Measurements from ENCODE around the gene HIPK3. TPM values are rescaled to one million over a fixed set of nuclear protein-coding genes. Genes with fewer than 3 reads are reported as not detected.

HIPK3 gene
- total and polyA plus RNA-seq, 4 donors, result 17.9 to 189 (median 71.5) TPM

GRCh38 chr11:33307984-33308383, 50.8 kb downstream of the HIPK3 start:
- Histone ChIP-seq H3K4me3 (no peak overlapping the region), H3K9ac (ENCODE audit: insufficient read depth in 1 of 2, low read length in 2 of 2) (no peak overlapping the region), H3K27me3 (ENCODE audit: control insufficient read depth in 3 of 3, insufficient read depth in 3 of 3, low read length in 2 of 3) (no peaks in the 10 kb centered on the region), H3K9me3 (ENCODE audit: control insufficient read depth in 4 of 4, insufficient read depth in 3 of 4, low read length in 3 of 4) (no peaks in the 10 kb centered on the region), H3K36me3 (ENCODE audit: control insufficient read depth in 4 of 4, insufficient read depth in 4 of 4, low read length in 4 of 4) (peaks cover 0 to 7% (median 0%) of the 10 kb centered on the region in 4 donors), H3K27ac (ENCODE audit: low read depth in 1 of 2, low read length in 1 of 2) (no peak overlapping the region), H3K4me1 (ENCODE audit: control insufficient read depth in 5 of 5, insufficient read depth in 5 of 5, low read length in 5 of 5) (peaks cover 0 to 30% (median 0%) of the 10 kb centered on the region in 5 donors)
- DNase-seq (no peak), ATAC-seq (ENCODE audit: insufficient read depth, low FRiP score) (no peak)
- no peak for TF ChIP-seq CTCF (IDR thresholded peaks at IDR 0.05; ENCODE audit: control extremely low read depth, extremely low read depth)

- no peak overlapping the region for H3K9ac ChIP-seq (ENCODE audit: insufficient read depth in 1 of 2, low read length in 2 of 2)
- peaks cover 0 to 34% (median 4%) of the 10 kb centered on the region in 5 donors for H3K4me1 ChIP-seq (ENCODE audit: control insufficient read depth in 5 of 5, insufficient read depth in 5 of 5, low read length in 5 of 5)
- ATAC-seq (ENCODE audit: insufficient read depth, low FRiP score) (no peak), DNase-seq (no peak)
- no peak overlapping the region for H3K27ac ChIP-seq (ENCODE audit: low read depth in 1 of 2, low read length in 1 of 2)
- H3K27me3 ChIP-seq (ENCODE audit: control insufficient read depth in 3 of 3, insufficient read depth in 3 of 3, low read length in 2 of 3), result no peaks in the 10 kb centered on the region
- no peaks in the 10 kb centered on the region for H3K9me3 ChIP-seq (ENCODE audit: control insufficient read depth in 4 of 4, insufficient read depth in 3 of 4, low read length in 3 of 4)
- peaks cover 0 to 5% (median 0%) of the 10 kb centered on the region in 4 donors for H3K36me3 ChIP-seq (ENCODE audit: control insufficient read depth in 4 of 4, insufficient read depth in 4 of 4, low read length in 4 of 4)
- 96 to 98% methylated on average over 1 of the region's 1 CpG for WGBS, 2 donors
- no peak for TF ChIP-seq CTCF (IDR thresholded peaks at IDR 0.05; ENCODE audit: control extremely low read depth, extremely low read depth)
- H3K4me3 ChIP-seq, result no peak overlapping the region
Observed at GRCh38 chr11:33309118-33309517, 51.9 kb downstream of the HIPK3 start.

- Histone ChIP-seq H3K4me3 (no peak overlapping the region), H3K36me3 (ENCODE audit: control insufficient read depth in 4 of 4, insufficient read depth in 4 of 4, low read length in 4 of 4) (peaks cover 0 to 5% (median 0%) of the 10 kb centered on the region in 4 donors), H3K27me3 (ENCODE audit: control insufficient read depth in 3 of 3, insufficient read depth in 3 of 3, low read length in 2 of 3) (no peaks in the 10 kb centered on the region), H3K9ac (ENCODE audit: insufficient read depth in 1 of 2, low read length in 2 of 2) (no peak overlapping the region), H3K27ac (ENCODE audit: low read depth in 1 of 2, low read length in 1 of 2) (no peak overlapping the region), H3K9me3 (ENCODE audit: control insufficient read depth in 4 of 4, insufficient read depth in 3 of 4, low read length in 3 of 4) (no peaks in the 10 kb centered on the region), H3K4me1 (ENCODE audit: control insufficient read depth in 5 of 5, insufficient read depth in 5 of 5, low read length in 5 of 5) (peaks cover 0 to 31% (median 4%) of the 10 kb centered on the region in 5 donors)
- no peak for TF ChIP-seq CTCF (IDR thresholded peaks at IDR 0.05; ENCODE audit: control extremely low read depth, extremely low read depth)
- 93 to 95% methylated on average over 9 of the region's 9 CpGs for WGBS, 2 donors
- DNase-seq (no peak), ATAC-seq (ENCODE audit: insufficient read depth, low FRiP score) (no peak)
Observed at GRCh38 chr11:33310720-33311500, 53.7 kb downstream of the HIPK3 start.

Measured in lung (tissue), 12 donors.